Nephron (organoid): ENCODE results near the gene CDH4.
"Not testable (repeated sequence)": the region's sequence is repeated elsewhere in the genome, so short reads cannot be mapped to it uniquely, and the experiment has no call there.

Experiments used
- H3K27ac Mint-ChIP-seq, 3 experiments: 2 replicates each; pipeline ENCODE4 v1.8.0; 2020; ENCODE audit warnings: mixed read lengths in 3 of 3, mild to moderate bottlenecking in 2 of 3, moderate library complexity in 1 of 3
- H3K27me3 Mint-ChIP-seq: 2 replicates; pipeline ENCODE4 v1.8.0; 2021; ENCODE audit warnings: low read depth, mild to moderate bottlenecking, moderate library complexity, mixed read lengths
- H3K36me3 Mint-ChIP-seq: 2 replicates; pipeline ENCODE4 v1.8.0; 2020; ENCODE audit warnings: low read depth, mixed read lengths
- H3K4me1 Mint-ChIP-seq: 2 replicates; pipeline ENCODE4 v1.8.0; 2020; ENCODE audit warnings: mixed read lengths
- H3K4me3 Mint-ChIP-seq, 3 experiments: 2 replicates each; pipeline ENCODE4 v1.8.0; 2020; ENCODE audit warnings: mild to moderate bottlenecking in 3 of 3, mixed read lengths in 3 of 3, moderate library complexity in 2 of 3
- H3K9me3 Mint-ChIP-seq: 2 replicates; pipeline ENCODE4 v1.8.0; 2020; ENCODE audit warnings: mixed read lengths
- TF ChIP-seq, protein P1 (sequence below), 3 experiments: fragments of 200-600 bp; sonication (generic); IDR thresholded peaks; one replicate each; pipeline ENCODE4 v1.5.0; 2021; ENCODE audit warnings: antibody characterized with exemption in 3 of 3; ENCODE audit not compliant: unreplicated experiment in 3 of 3

Gene CDH4

DNA sequence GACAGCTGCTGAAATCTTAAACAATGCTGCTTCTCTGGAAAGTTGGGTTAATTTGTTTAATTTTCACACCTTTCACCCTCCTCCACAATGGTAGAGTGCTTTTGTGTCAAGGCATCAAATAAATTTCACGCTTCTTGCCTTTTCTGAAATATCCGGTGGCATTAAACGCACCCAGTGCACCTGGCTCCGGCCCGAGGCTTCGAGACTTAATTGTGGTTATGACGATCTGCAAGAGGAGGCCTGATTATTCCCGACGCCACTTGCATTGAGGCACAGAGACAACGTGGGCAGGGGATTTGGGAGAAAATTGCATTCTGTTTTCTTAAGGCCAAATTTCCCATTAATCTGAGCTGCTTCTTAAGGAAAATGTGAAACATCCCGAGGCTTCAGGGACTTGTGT lies 152.2 kb downstream of the CDH4 start:
- H3K4me3 Mint-ChIP-seq: no peak overlapping the region
- no peaks in the 10 kb centered on the region for H3K4me1 Mint-ChIP-seq
- H3K36me3 Mint-ChIP-seq: no peaks in the 10 kb centered on the region

DNA sequence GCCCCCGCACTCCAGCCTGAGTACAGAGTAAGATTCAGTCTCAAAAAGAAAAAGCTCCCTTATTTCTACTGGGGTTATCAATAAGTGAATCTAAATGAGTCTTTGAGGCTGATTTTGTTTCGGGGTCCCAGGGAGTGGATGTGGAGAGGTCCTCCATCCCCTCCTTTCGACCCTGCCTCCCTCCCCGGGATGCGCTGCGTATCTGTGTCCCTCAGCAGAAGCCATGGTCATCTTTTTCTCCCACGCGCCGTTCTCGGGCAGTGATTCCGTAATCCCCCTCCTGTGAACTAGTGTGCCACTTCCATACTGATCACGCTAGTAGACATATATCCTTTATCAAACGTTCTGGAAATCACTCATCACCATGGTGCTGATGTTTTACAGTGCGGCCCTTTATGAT lies 152.9 kb downstream of the CDH4 start:
- no peak overlapping the region for H3K4me3 Mint-ChIP-seq
- peaks cover 5% of the 10 kb centered on the region for H3K9me3 Mint-ChIP-seq
- H3K4me1 Mint-ChIP-seq: no peaks in the 10 kb centered on the region
- TF ChIP-seq, protein P1, sequence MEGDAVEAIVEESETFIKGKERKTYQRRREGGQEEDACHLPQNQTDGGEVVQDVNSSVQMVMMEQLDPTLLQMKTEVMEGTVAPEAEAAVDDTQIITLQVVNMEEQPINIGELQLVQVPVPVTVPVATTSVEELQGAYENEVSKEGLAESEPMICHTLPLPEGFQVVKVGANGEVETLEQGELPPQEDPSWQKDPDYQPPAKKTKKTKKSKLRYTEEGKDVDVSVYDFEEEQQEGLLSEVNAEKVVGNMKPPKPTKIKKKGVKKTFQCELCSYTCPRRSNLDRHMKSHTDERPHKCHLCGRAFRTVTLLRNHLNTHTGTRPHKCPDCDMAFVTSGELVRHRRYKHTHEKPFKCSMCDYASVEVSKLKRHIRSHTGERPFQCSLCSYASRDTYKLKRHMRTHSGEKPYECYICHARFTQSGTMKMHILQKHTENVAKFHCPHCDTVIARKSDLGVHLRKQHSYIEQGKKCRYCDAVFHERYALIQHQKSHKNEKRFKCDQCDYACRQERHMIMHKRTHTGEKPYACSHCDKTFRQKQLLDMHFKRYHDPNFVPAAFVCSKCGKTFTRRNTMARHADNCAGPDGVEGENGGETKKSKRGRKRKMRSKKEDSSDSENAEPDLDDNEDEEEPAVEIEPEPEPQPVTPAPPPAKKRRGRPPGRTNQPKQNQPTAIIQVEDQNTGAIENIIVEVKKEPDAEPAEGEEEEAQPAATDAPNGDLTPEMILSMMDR (IDR thresholded peaks at IDR 0.05; ENCODE audit: unreplicated experiment in 3 of 3): no peak
- peaks cover 5% of the 10 kb centered on the region for H3K27me3 Mint-ChIP-seq
- H3K36me3 Mint-ChIP-seq: no peaks in the 10 kb centered on the region
- no peak overlapping the region for H3K27ac Mint-ChIP-seq

More for the DNA sequence above, 152.2 kb downstream of the CDH4 start:
- H3K9me3 Mint-ChIP-seq: peaks cover 5% of the 10 kb centered on the region
- H3K27ac Mint-ChIP-seq: no peak overlapping the region
- H3K27me3 Mint-ChIP-seq: peaks cover 10% of the 10 kb centered on the region
- TF ChIP-seq, protein P1 (IDR thresholded peaks at IDR 0.05; ENCODE audit: unreplicated experiment in 3 of 3): no peak

DNA sequence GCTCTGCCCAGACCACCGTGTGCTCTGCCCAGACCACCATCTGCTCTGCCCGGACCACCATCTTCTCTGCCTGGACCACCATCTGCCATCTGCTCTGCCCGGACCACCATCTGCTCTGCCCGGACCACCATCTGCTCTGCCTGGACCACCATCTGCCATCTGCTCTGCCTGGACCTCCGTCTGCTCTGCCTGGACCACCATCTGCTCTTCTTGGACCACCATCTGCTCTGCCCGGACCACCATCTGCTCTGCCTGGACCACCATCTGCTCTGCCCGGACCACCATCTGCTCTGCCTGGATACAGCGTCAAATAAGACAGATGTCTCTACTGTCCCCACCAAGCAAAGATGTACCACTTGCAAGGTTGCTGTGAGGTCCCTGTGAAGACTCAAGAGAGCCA lies 154.7 kb downstream of the CDH4 start:
- H3K27me3 Mint-ChIP-seq, H3K9me3 Mint-ChIP-seq, H3K4me3 Mint-ChIP-seq, H3K4me1 Mint-ChIP-seq, H3K27ac Mint-ChIP-seq, H3K36me3 Mint-ChIP-seq: not testable (repeated sequence)

DNA sequence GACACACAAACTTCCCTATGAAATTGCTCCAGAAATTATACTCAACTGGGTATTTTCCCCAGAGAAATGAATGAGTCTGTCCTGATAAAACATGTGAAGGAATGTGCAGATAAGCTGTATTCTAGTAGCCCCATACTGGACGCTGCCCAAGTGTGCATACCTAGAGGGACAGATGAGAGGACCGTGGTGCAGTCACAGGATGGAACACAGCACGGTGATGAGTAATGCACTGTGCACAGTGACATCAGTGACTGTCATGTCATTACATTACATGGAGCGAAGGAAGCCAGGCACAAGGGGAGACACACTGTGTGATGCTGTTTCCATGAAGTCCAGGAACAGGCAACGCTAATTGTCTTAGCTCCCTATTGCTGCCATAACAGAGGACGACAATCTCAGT lies 155.5 kb downstream of the CDH4 start:
- H3K27ac Mint-ChIP-seq: no peak overlapping the region
- H3K36me3 Mint-ChIP-seq: no peaks in the 10 kb centered on the region
- H3K4me3 Mint-ChIP-seq: no peak overlapping the region
- no peaks in the 10 kb centered on the region for H3K4me1 Mint-ChIP-seq
- H3K27me3 Mint-ChIP-seq: peaks cover 5% of the 10 kb centered on the region
- TF ChIP-seq, protein P1 (IDR thresholded peaks at IDR 0.05; ENCODE audit: unreplicated experiment in 3 of 3): no peak
- peaks cover 5% of the 10 kb centered on the region for H3K9me3 Mint-ChIP-seq

DNA sequence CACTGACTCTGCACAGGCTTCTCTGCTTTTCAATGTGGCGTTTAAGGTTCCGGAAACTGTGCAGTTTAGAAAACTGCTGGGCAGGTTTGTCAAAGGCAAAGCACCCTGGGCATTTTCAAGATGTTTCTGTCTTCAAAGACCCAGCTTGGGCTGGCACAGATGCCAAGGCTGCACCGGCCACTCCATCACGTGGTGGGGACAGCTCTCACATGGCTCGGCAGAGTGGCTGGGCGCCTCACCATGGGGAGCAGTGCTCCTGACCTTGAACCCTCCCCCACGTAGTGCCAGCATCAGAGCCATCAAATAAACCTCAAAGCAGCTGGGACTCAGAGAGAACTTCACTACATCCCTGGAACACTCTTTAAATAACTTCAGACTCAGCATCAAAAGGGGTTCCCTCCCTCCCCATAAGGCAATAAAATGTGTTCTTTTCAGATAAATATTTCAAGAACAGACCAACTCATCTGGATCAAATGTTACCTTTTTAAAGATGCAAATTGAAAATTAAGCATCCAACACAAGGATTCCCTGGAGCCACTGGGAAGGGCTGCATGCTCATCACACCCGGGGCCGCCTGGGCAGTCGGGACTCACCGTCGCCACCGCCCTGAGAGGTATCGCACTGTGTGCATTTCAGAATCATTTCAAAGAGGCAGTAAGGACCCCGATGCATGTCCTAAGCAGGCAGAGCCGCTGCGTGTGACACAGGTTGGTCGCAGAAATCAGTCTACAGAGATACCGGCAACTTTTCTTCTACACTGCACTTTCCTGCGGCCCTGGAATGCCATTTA lies 157.1 kb downstream of the CDH4 start:
- H3K36me3 Mint-ChIP-seq: no peaks in the 10 kb centered on the region
- no peak overlapping the region for H3K4me3 Mint-ChIP-seq
- TF ChIP-seq, protein P1 (IDR thresholded peaks at IDR 0.05; ENCODE audit: unreplicated experiment in 3 of 3): no peak
- H3K27me3 Mint-ChIP-seq: peaks cover 5% of the 10 kb centered on the region
- H3K27ac Mint-ChIP-seq: no peak overlapping the region
- peaks cover 5% of the 10 kb centered on the region for H3K9me3 Mint-ChIP-seq
- no peaks in the 10 kb centered on the region for H3K4me1 Mint-ChIP-seq

DNA sequence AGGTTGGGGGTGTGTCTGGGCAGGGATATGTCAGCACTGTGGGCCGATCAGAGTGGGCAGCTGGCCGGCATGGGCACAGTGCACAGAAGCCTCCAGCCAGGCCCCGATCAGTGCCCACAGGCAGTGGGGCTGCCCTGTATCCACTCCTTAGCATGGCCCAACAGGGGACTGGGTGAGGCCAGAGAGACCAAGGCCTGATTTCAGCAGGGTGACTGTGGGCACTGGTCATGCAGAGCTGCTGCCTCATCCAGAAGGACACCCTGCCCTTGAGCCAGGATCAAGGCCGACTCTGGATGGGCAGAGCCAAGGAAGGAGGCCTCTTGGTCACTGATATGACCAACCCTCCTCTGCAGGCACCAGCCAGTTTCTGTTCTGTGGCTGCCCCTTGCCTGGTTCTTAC lies 159.7 kb downstream of the CDH4 start:
- Mint-ChIP-seq H3K27me3 (no peaks in the 10 kb centered on the region), H3K4me1 (no peaks in the 10 kb centered on the region), H3K9me3 (peaks cover 2% of the 10 kb centered on the region), H3K36me3 (no peaks in the 10 kb centered on the region), H3K4me3 (no peak overlapping the region), H3K27ac (no peak overlapping the region)
- TF ChIP-seq, protein P1 (IDR thresholded peaks at IDR 0.05; ENCODE audit: unreplicated experiment in 3 of 3): no peak
